ENCODE results near the gene LOXL3.

LOXL3 gene

GRCh38 chr2:74553892-74554819, at the start of gene LOXL3, which contains the start of gene DOK1:
LOXL3 (minus strand) TSS chr2:74553942; CDS start chr2:74552634, 1,308 bp downstream.
DOK1 (plus strand) TSS chr2:74554720; CDS start chr2:74554755, 35 bp downstream.
- Histone ChIP-seq H3K4me1 (ENCODE audit: insufficient read depth, low read length) (peaks cover 10% of the 10 kb centered on the region), H3K9ac (ENCODE audit: low read length) (peak within 1 kb of the TSS; percentile 67)

GRCh38 chr2:74602586-74603281, 49.0 kb upstream of the LOXL3 start:
- Histone ChIP-seq H3K27ac (ENCODE audit: low read depth, low read length) (no peak overlapping the region), H3K36me3 (ENCODE audit: insufficient read depth, low read length) (no peaks in the 10 kb centered on the region), H3K4me3 (ENCODE audit: low read depth in 1 of 2, low read length in 2 of 2) (no peak overlapping the region), H3K9ac (ENCODE audit: low read length) (no peak overlapping the region), H3K27me3 (ENCODE audit: control insufficient read depth in 1 of 2, insufficient read depth in 2 of 2, low read length in 2 of 2) (no peaks in the 10 kb centered on the region), H3K9me3 (ENCODE audit: low read length) (no peaks in the 10 kb centered on the region), H3K4me1 (ENCODE audit: insufficient read depth, low read length) (no peaks in the 10 kb centered on the region)

More at GRCh38 chr2:74553892-74554819, at the start of gene LOXL3, which contains the start of gene DOK1:
- Histone ChIP-seq H3K27ac (ENCODE audit: low read depth, low read length) (peak within 1 kb of the TSS; percentile 61), H3K36me3 (ENCODE audit: insufficient read depth, low read length) (peaks cover 8% of the 10 kb centered on the region), H3K27me3 (ENCODE audit: control insufficient read depth in 1 of 2, insufficient read depth in 2 of 2, low read length in 2 of 2) (no peaks in the 10 kb centered on the region), H3K9me3 (ENCODE audit: low read length) (no peaks in the 10 kb centered on the region), H3K4me3 (ENCODE audit: low read depth in 1 of 2, low read length in 2 of 2) (peak within 1 kb of the TSS; percentile 81 to 84)

GRCh38 chr2:74599676-74600075, 45.9 kb upstream of the LOXL3 start:
- Histone ChIP-seq H3K4me3 (ENCODE audit: low read depth in 1 of 2, low read length in 2 of 2) (no peak overlapping the region), H3K27me3 (ENCODE audit: control insufficient read depth in 1 of 2, insufficient read depth in 2 of 2, low read length in 2 of 2) (no peaks in the 10 kb centered on the region), H3K36me3 (ENCODE audit: insufficient read depth, low read length) (no peaks in the 10 kb centered on the region), H3K9ac (ENCODE audit: low read length) (no peak overlapping the region), H3K9me3 (ENCODE audit: low read length) (no peaks in the 10 kb centered on the region), H3K4me1 (ENCODE audit: insufficient read depth, low read length) (no peaks in the 10 kb centered on the region), H3K27ac (ENCODE audit: low read depth, low read length) (no peak overlapping the region)

- Histone ChIP-seq H3K27ac (ENCODE audit: low read depth, low read length) (no peak overlapping the region), H3K4me1 (ENCODE audit: insufficient read depth, low read length) (no peaks in the 10 kb centered on the region), H3K4me3 (ENCODE audit: low read depth in 1 of 2, low read length in 2 of 2) (no peak overlapping the region), H3K9ac (ENCODE audit: low read length) (no peak overlapping the region), H3K27me3 (ENCODE audit: control insufficient read depth in 1 of 2, insufficient read depth in 2 of 2, low read length in 2 of 2) (no peaks in the 10 kb centered on the region), H3K9me3 (ENCODE audit: low read length) (no peaks in the 10 kb centered on the region), H3K36me3 (ENCODE audit: insufficient read depth, low read length) (no peaks in the 10 kb centered on the region)
These were observed 43.7 kb upstream of the LOXL3 start for GRCh38 chr2:74597410-74597809.

- H3K27ac ChIP-seq (ENCODE audit: low read depth, low read length): no peak overlapping the region
- no peaks in the 10 kb centered on the region for H3K4me1 ChIP-seq (ENCODE audit: insufficient read depth, low read length)
- no peak overlapping the region for H3K4me3 ChIP-seq (ENCODE audit: low read depth in 1 of 2, low read length in 2 of 2)
- H3K9me3 ChIP-seq (ENCODE audit: low read length): no peaks in the 10 kb centered on the region
- no peaks in the 10 kb centered on the region for H3K27me3 ChIP-seq (ENCODE audit: control insufficient read depth in 1 of 2, insufficient read depth in 2 of 2, low read length in 2 of 2)
- H3K9ac ChIP-seq (ENCODE audit: low read length): no peak overlapping the region
- H3K36me3 ChIP-seq (ENCODE audit: insufficient read depth, low read length): no peaks in the 10 kb centered on the region
These were observed 42.8 kb upstream of the LOXL3 start for GRCh38 chr2:74596584-74596983.

GRCh38 chr2:74593826-74594772, 40.4 kb upstream of the LOXL3 start:
- Histone ChIP-seq H3K36me3 (ENCODE audit: insufficient read depth, low read length) (no peaks in the 10 kb centered on the region), H3K4me1 (ENCODE audit: insufficient read depth, low read length) (no peaks in the 10 kb centered on the region), H3K27me3 (ENCODE audit: control insufficient read depth in 1 of 2, insufficient read depth in 2 of 2, low read length in 2 of 2) (peaks cover 0 to 5% of the 10 kb centered on the region in 2 donors), H3K4me3 (ENCODE audit: low read depth in 1 of 2, low read length in 2 of 2) (no peak overlapping the region), H3K27ac (ENCODE audit: low read depth, low read length) (no peak overlapping the region), H3K9ac (ENCODE audit: low read length) (no peak overlapping the region), H3K9me3 (ENCODE audit: low read length) (no peaks in the 10 kb centered on the region)

- no peak overlapping the region for H3K27ac ChIP-seq (ENCODE audit: low read depth, low read length)
- no peak overlapping the region for H3K4me3 ChIP-seq (ENCODE audit: low read depth in 1 of 2, low read length in 2 of 2)
- no peak overlapping the region for H3K9ac ChIP-seq (ENCODE audit: low read length)
- H3K4me1 ChIP-seq (ENCODE audit: insufficient read depth, low read length): no peaks in the 10 kb centered on the region
- H3K36me3 ChIP-seq (ENCODE audit: insufficient read depth, low read length): no peaks in the 10 kb centered on the region
- peaks cover 0 to 5% of the 10 kb centered on the region in 2 donors for H3K27me3 ChIP-seq (ENCODE audit: control insufficient read depth in 1 of 2, insufficient read depth in 2 of 2, low read length in 2 of 2)
- no peaks in the 10 kb centered on the region for H3K9me3 ChIP-seq (ENCODE audit: low read length)
These were observed 34.9 kb upstream of the LOXL3 start for GRCh38 chr2:74588664-74589063.

GRCh38 chr2:74587664-74588277, 34.0 kb upstream of the LOXL3 start:
- Histone ChIP-seq H3K4me1 (ENCODE audit: insufficient read depth, low read length) (no peaks in the 10 kb centered on the region), H3K9ac (ENCODE audit: low read length) (no peak overlapping the region), H3K4me3 (ENCODE audit: low read depth in 1 of 2, low read length in 2 of 2) (no peak overlapping the region), H3K27me3 (ENCODE audit: control insufficient read depth in 1 of 2, insufficient read depth in 2 of 2, low read length in 2 of 2) (peaks cover 0 to 5% of the 10 kb centered on the region in 2 donors), H3K9me3 (ENCODE audit: low read length) (no peaks in the 10 kb centered on the region), H3K36me3 (ENCODE audit: insufficient read depth, low read length) (no peaks in the 10 kb centered on the region), H3K27ac (ENCODE audit: low read depth, low read length) (no peak overlapping the region)

- no peaks in the 10 kb centered on the region for H3K9me3 ChIP-seq (ENCODE audit: low read length)
These were observed 31.9 kb upstream of the LOXL3 start for GRCh38 chr2:74585406-74586185.

GRCh38 chr2:74584088-74584645, 30.4 kb upstream of the LOXL3 start:
- H3K4me3 ChIP-seq (ENCODE audit: low read depth in 1 of 2, low read length in 2 of 2): no peak overlapping the region
- no peak overlapping the region for H3K9ac ChIP-seq (ENCODE audit: low read length)
- H3K36me3 ChIP-seq (ENCODE audit: insufficient read depth, low read length): no peaks in the 10 kb centered on the region
- H3K27me3 ChIP-seq (ENCODE audit: control insufficient read depth in 1 of 2, insufficient read depth in 2 of 2, low read length in 2 of 2): no peaks in the 10 kb centered on the region
- H3K9me3 ChIP-seq (ENCODE audit: low read length): no peaks in the 10 kb centered on the region
- no peaks in the 10 kb centered on the region for H3K4me1 ChIP-seq (ENCODE audit: insufficient read depth, low read length)
- no peak overlapping the region for H3K27ac ChIP-seq (ENCODE audit: low read depth, low read length)

More at GRCh38 chr2:74585406-74586185, 31.9 kb upstream of the LOXL3 start:
- Histone ChIP-seq H3K9ac (ENCODE audit: low read length) (no peak overlapping the region), H3K4me1 (ENCODE audit: insufficient read depth, low read length) (no peaks in the 10 kb centered on the region), H3K4me3 (ENCODE audit: low read depth in 1 of 2, low read length in 2 of 2) (no peak overlapping the region), H3K27ac (ENCODE audit: low read depth, low read length) (no peak overlapping the region), H3K36me3 (ENCODE audit: insufficient read depth, low read length) (no peaks in the 10 kb centered on the region), H3K27me3 (ENCODE audit: control insufficient read depth in 1 of 2, insufficient read depth in 2 of 2, low read length in 2 of 2) (peaks cover 0 to 5% of the 10 kb centered on the region in 2 donors)

All from muscle layer of colon (tissue), 2 donors.